PC-9 (cell line): ENCODE data around the gene CCNY. TPM values are rescaled to one million over a fixed set of nuclear protein-coding genes. Genes with fewer than 3 reads are reported as not detected.

Experiments used
- BruUV-seq: library from RNA; stranded (reverse); fragments of 400-500 nt; replicated peaks from 2 replicates; lab custom pipeline; 2021; lab: Mats Ljungman, UMichigan
- CTCF ChIA-PET: fragments of 300-600 bp; sonication (Branson Sonifier 250); formaldehyde crosslinking; loops from one replicate; lab custom pipeline; 2022; ENCODE audit warnings: antibody characterized with exemption; lab: Charles Lee
- POLR2A ChIA-PET: fragments of 300-600 bp; sonication (Branson Sonifier 250); formaldehyde crosslinking; loops from one replicate; lab custom pipeline; 2022; ENCODE audit warnings: antibody characterized with exemption; ENCODE audit not compliant: unreplicated experiment; lab: Charles Lee
- DNase-seq, 2 experiments: peaks; one replicate each; pipeline versions ENCODE4 v3.0.0 to v3.0.0-alpha.2; 2015 to 2022; ENCODE audit warnings: mixed read lengths in 1 of 2
- H2AFZ ChIP-seq: fragments of 200-600 bp; sonication (generic); 2 replicates; pipeline ENCODE4 v1.8.1; 2017; ENCODE audit warnings: antibody characterized with exemption
- H3F3A ChIP-seq: fragments of 200-600 bp; sonication (generic); 2 replicates; pipeline ENCODE4 v1.8.1; 2017; ENCODE audit warnings: antibody characterized with exemption, mild to moderate bottlenecking, low read depth; ENCODE audit not compliant: insufficient read depth
- H3K27ac ChIP-seq: fragments of 200-600 bp; sonication (generic); 2 replicates; pipeline ENCODE4 v1.6.1; 2016; ENCODE audit warnings: mixed run types
- H3K27me3 ChIP-seq: fragments of 200-600 bp; sonication (generic); 2 replicates; pipeline ENCODE4 v1.6.1; 2016; ENCODE audit warnings: low read depth, mixed run types; ENCODE audit not compliant: insufficient read depth
- H3K36me3 ChIP-seq: fragments of 200-600 bp; sonication (generic); 2 replicates; pipeline ENCODE4 v1.6.1; 2016; ENCODE audit warnings: low read depth, mixed run types
- H3K4me1 ChIP-seq: fragments of 200-600 bp; sonication (generic); replicated peaks from 2 replicates; pipeline ENCODE4 v1.6.1; 2016; ENCODE audit warnings: mixed run types; ENCODE audit not compliant: insufficient read depth
- H3K4me2 ChIP-seq: fragments of 200-600 bp; sonication (generic); 2 replicates; pipeline ENCODE4 v1.6.1; 2017; ENCODE audit warnings: mixed run types
- H3K4me3 ChIP-seq: fragments of 200-600 bp; sonication (generic); 2 replicates; pipeline ENCODE4 v1.6.1; 2016; ENCODE audit warnings: mixed run types
- H3K79me2 ChIP-seq: fragments of 200-600 bp; sonication (generic); 2 replicates; pipeline ENCODE4 v1.6.1; 2017; ENCODE audit warnings: low read depth, mixed run types
- H3K9me2 ChIP-seq: fragments of 200-600 bp; sonication (generic); 2 replicates; pipeline ENCODE4 v1.8.1; 2017; ENCODE audit warnings: mild to moderate bottlenecking; ENCODE audit not compliant: insufficient read depth
- H3K9me3 ChIP-seq: fragments of 200-600 bp; sonication (generic); 2 replicates; pipeline ENCODE4 v1.8.1; 2016; ENCODE audit warnings: low read depth; ENCODE audit not compliant: insufficient read depth
- H4K20me1 ChIP-seq: fragments of 200-600 bp; sonication (generic); 2 replicates; pipeline ENCODE4 v1.8.1; 2017; ENCODE audit not compliant: insufficient read depth
- CTCF ChIP-seq: fragments of 200-600 bp; sonication (generic); conservative IDR thresholded peaks from 2 replicates; pipeline ENCODE4 v1.6.1; 2017; ENCODE audit warnings: mixed run types, antibody characterized with exemption, mild to moderate bottlenecking, moderate library complexity
- EZH2 ChIP-seq: fragments of 200-600 bp; sonication (generic); IDR thresholded peaks from 2 replicates; pipeline ENCODE4 v1.8.0; 2017; ENCODE audit warnings: antibody characterized with exemption, low read depth
- intact Hi-C: fragments of 100-400 bp; cut with micrococcal nuclease; formaldehyde crosslinking; loops from one replicate; pipeline ENCODE4 v1.10.0; 2022; ENCODE audit not compliant: unreplicated experiment
- total RNA-seq: library from RNA; stranded (reverse); gene quantifications from 2 replicates; pipeline ENCODE4 v1.2.3, GENCODE V29; 2021

The CCNY gene
- total RNA-seq, 1 experiment from 2014 or later: 69.5 TPM

- intact Hi-C loops: no loop called here
- Histone ChIP-seq H3K4me3 (no peak overlapping the region), H3K27ac (no peak overlapping the region), H3K4me2 (no peak overlapping the region), H3F3A (no peaks in the 10 kb centered on the region), H2AFZ (no peak overlapping the region), H4K20me1 (no peaks in the 10 kb centered on the region), H3K79me2 (no peaks in the 10 kb centered on the region), H3K4me1 (no peaks in the 10 kb centered on the region), H3K9me2 (no peaks in the 10 kb centered on the region), H3K9me3 (no peaks in the 10 kb centered on the region), H3K27me3 (peaks cover 5% of the 10 kb centered on the region; the same call in 1 of the 2 replicates), H3K36me3 (no peaks in the 10 kb centered on the region)
- TF ChIP-seq CTCF: no peak
- TF ChIP-seq EZH2: no peak
- no TSS peak for BruUV-seq
- POLR2A ChIA-PET: no interaction called here
- CTCF ChIA-PET: no interaction called here
- no peak for DNase-seq
Observed at GRCh38 chr10:35592441-35592840, 256.1 kb downstream of the CCNY start.

DNA sequence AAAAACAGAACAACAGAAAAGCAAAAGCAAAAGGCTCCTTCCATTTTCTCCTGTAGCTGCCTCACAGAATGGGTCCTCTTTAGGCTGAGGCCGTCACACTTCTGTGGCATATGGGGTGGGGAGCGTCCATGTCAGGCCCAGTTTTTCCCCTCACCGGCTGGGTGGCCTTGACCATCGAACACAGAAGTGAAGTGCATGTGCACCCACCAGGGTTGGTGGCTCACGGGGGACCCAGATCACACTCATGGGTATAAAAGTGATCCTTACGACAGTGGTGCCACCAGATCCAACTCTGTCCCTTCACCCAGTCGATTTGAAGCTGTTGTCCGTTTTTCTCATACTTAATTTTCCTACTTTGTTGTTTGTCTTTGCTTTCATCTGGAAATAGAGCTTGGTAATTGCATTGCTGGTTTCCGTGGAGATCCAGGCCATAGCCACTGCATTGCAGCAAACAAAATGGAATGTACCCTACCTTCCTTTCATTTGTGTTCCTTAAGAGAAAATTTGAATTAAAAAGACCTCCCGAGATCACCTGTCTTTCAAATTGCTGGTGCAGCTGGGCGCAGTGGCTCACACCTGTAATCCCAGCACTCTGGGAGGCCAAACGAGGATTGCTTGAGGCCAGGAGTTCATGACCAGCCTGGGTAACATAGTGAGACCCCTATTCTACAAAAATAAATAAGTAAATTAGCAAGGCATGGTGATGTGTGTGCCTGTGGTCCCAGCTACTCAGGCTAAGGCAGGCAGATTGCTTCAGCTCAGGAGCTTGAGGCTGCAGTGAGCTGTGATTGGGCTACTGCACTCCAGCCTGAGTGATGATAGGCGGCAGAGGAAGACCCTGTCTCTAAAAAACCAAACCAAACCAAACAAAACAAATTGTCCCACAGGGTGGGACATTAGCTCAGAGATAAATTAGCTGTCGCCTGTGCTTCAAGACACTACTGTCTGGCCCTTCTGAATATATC lies 258.1 kb downstream of the CCNY start:
- BruUV-seq: no TSS peak
- TF ChIP-seq CTCF (no peak), EZH2 (no peak)
- CTCF ChIA-PET: no interaction called here
- Histone ChIP-seq H3K27me3 (peaks cover 5% of the 10 kb centered on the region; the same call in 1 of the 2 replicates), H3F3A (no peaks in the 10 kb centered on the region), H3K4me1 (no peaks in the 10 kb centered on the region), H3K4me3 (no peak overlapping the region), H3K79me2 (no peaks in the 10 kb centered on the region), H3K9me2 (no peaks in the 10 kb centered on the region), H4K20me1 (no peaks in the 10 kb centered on the region), H3K4me2 (no peak overlapping the region), H3K27ac (no peak overlapping the region), H3K9me3 (no peaks in the 10 kb centered on the region), H3K36me3 (no peaks in the 10 kb centered on the region), H2AFZ (no peak overlapping the region)
- POLR2A ChIA-PET: no interaction called here
- no peak for DNase-seq
- intact Hi-C loops: no loop called here

GRCh38 chr10:35595106-35595505 lies 258.8 kb downstream of the CCNY start:
- CTCF ChIA-PET: no interaction called here
- BruUV-seq: no TSS peak
- no peak overlapping the region for H3K4me2 ChIP-seq
- H3K79me2 ChIP-seq: no peaks in the 10 kb centered on the region
- H3K27me3 ChIP-seq: peaks cover 12% of the 10 kb centered on the region; the same call in 1 of the 2 replicates
- no peak overlapping the region for H3K4me3 ChIP-seq
- POLR2A ChIA-PET: no interaction called here
- no peaks in the 10 kb centered on the region for H4K20me1 ChIP-seq
- no peaks in the 10 kb centered on the region for H3K36me3 ChIP-seq
- H3K4me1 ChIP-seq: no peaks in the 10 kb centered on the region
- DNase-seq: no peak
- H3K27ac ChIP-seq: no peak overlapping the region
- intact Hi-C loops: no loop called here
- no peak overlapping the region for H2AFZ ChIP-seq
- H3F3A ChIP-seq: no peaks in the 10 kb centered on the region
- no peaks in the 10 kb centered on the region for H3K9me3 ChIP-seq
- TF ChIP-seq CTCF (no peak), EZH2 (no peak)
- H3K9me2 ChIP-seq: no peaks in the 10 kb centered on the region
